ENCODE data around the gene RHOC.

RHOC gene

DNA sequence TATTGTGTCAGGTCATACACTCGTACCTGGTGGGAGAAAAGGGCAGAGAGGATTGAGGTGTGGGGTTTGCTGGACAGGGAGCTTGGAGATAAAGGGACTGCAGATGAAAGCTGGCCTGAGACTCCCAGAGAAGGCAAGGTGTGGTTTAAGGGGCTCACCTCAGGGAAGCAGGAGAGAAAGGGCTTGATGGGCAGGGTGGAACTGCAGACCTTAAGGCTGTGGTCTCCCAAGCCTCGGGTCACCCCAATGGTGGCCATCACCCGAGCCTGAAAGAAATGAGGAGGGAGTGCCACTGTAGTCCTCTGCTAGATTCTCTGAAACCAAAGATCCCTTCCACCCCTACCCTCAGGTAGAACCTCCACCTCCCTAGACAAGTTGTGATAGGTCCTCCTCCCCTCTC lies 3.7 kb upstream of the RHOC start:
- no peak for DNase-seq (ENCODE audit: low read depth)
- TF ChIP-seq, protein P1, sequence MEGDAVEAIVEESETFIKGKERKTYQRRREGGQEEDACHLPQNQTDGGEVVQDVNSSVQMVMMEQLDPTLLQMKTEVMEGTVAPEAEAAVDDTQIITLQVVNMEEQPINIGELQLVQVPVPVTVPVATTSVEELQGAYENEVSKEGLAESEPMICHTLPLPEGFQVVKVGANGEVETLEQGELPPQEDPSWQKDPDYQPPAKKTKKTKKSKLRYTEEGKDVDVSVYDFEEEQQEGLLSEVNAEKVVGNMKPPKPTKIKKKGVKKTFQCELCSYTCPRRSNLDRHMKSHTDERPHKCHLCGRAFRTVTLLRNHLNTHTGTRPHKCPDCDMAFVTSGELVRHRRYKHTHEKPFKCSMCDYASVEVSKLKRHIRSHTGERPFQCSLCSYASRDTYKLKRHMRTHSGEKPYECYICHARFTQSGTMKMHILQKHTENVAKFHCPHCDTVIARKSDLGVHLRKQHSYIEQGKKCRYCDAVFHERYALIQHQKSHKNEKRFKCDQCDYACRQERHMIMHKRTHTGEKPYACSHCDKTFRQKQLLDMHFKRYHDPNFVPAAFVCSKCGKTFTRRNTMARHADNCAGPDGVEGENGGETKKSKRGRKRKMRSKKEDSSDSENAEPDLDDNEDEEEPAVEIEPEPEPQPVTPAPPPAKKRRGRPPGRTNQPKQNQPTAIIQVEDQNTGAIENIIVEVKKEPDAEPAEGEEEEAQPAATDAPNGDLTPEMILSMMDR (IDR thresholded peaks at IDR 0.05; ENCODE audit: low read depth, low read length) = no peak
- TF ChIP-seq MYC (IDR thresholded peaks at IDR 0.05; ENCODE audit: low read depth, low read length) = no peak
- no peak for TF ChIP-seq POLR2A (IDR thresholded peaks at IDR 0.05; ENCODE audit: extremely low read depth, insufficient read length)
- no peak for TF ChIP-seq MAX (IDR thresholded peaks at IDR 0.05; ENCODE audit: low read depth, low read length)
- H3K4me3 ChIP-seq (ENCODE audit: low read depth, low read length) = no peak overlapping the region

DNA sequence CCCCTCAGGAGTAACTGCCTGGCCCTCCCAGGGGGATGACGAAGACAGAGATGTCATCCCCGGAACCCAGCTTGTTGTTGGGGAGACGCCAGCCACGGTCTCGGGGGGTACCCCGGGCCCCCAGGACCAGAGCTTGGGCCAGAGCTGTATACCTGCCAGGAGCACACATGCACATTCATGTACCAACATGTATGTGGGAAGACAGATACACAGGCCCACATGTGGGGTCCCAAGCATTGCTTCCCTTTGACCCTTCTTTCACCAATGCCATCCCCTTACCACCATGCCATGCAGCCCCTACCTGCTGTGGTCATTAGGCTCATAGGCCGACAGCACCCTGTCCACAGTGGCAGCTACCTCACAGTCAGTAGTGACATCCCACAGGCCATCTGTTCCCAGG lies 3.2 kb upstream of the RHOC start:
- no peak overlapping the region for H3K4me3 ChIP-seq (ENCODE audit: low read depth, low read length)
- no peak for TF ChIP-seq MAX (IDR thresholded peaks at IDR 0.05; ENCODE audit: low read depth, low read length)
- no peak for TF ChIP-seq MYC (IDR thresholded peaks at IDR 0.05; ENCODE audit: low read depth, low read length)
- no peak for TF ChIP-seq POLR2A (IDR thresholded peaks at IDR 0.05; ENCODE audit: extremely low read depth, insufficient read length)
- TF ChIP-seq, protein P1 (IDR thresholded peaks at IDR 0.05; ENCODE audit: low read depth, low read length) = no peak
- no peak for DNase-seq (ENCODE audit: low read depth)

DNA sequence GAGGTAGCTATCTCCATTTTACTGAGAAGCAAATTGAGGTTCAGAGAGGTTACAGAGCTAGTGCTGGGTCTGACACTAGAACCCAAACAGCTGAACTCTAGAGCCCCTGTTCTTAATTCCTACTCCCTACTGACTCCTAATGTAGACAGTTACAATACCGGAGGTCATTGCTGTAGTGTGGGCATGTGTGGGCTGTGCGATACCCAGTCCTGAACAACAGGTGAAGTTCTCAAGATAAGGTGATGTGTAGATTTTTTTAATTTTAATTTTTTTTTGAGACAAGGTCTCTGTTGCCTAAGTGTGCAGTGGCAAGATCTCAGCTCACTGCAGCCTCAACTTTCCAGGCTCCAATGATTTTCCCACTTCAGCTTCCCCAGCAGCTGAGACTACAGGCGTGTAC lies 1.6 kb upstream of the RHOC start:
- DNase-seq (ENCODE audit: low read depth) = no peak
- no peak overlapping the region for H3K4me3 ChIP-seq (ENCODE audit: low read depth, low read length)
- TF ChIP-seq MYC (IDR thresholded peaks at IDR 0.05; ENCODE audit: low read depth, low read length) = no peak
- no peak for TF ChIP-seq POLR2A (IDR thresholded peaks at IDR 0.05; ENCODE audit: extremely low read depth, insufficient read length)
- TF ChIP-seq, protein P1 (IDR thresholded peaks at IDR 0.05; ENCODE audit: low read depth, low read length) = no peak
- TF ChIP-seq MAX (IDR thresholded peaks at IDR 0.05; ENCODE audit: low read depth, low read length) = no peak

DNA sequence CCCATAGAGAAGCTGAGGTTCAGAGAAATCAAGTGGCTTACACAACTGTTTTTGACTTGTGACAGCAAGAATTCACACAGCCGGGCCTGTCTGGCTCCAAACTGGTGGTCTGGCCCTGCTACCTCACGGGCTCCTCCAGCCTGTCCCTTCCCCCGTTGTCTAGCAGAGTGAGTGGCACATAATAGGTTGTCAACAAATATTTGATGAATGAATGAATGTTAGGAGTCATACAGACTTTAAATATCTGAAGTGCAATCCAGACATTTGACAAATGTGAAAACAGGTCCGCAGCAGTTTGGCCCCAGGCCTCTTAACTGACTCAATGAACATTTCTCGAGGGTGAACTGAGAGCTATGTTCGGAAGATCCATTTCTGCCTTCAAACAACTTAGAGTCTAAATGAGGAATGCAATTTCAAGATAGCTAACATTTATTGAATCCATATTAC lies 1.1 kb upstream of the RHOC start:
- TF ChIP-seq POLR2A (IDR thresholded peaks at IDR 0.05; ENCODE audit: extremely low read depth, insufficient read length) = no peak
- TF ChIP-seq, protein P1 (IDR thresholded peaks at IDR 0.05; ENCODE audit: low read depth, low read length) = no peak
- TF ChIP-seq MAX (IDR thresholded peaks at IDR 0.05; ENCODE audit: low read depth, low read length) = no peak
- no peak for TF ChIP-seq MYC (IDR thresholded peaks at IDR 0.05; ENCODE audit: low read depth, low read length)
- H3K4me3 ChIP-seq (ENCODE audit: low read depth, low read length) = no peak overlapping the region
- no peak for DNase-seq (ENCODE audit: low read depth)

DNA sequence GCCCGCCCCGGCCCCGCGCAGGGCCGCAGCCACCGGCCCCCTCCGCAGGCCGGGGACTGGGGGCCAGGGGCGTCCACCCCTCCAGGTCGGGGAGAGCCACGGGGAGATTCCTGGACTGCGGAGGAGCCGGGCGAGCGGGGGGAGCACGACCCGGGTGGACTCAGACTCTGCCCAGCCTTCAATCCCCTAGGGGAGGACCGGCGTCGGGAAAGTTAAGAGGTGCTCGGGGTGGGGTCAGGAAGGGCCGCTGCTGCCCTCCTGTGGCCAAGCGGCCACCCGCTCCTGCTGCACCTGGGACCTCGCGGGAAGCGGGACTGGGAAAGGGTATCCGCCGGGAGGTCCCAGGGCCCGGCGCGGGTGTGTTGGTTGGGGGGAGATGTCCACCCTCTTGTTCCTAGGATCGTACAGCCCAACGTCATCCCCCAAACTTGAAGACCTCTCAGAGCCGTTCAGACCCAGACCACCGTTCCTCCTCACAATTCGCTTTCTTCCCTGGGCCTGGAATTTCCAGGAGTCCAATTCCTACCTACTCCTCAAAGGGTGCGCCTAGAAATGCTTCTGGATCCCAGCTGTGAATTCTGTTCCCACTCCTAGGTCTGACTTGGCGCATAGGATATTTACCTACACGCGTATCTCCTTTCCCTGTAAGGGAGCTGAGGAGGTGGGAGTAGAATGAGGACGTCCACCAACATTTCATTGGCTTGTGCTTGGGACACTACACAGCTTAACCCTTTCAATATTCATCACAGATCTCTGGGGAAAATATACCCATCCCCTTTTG lies 484 bp upstream of the RHOC start:
- peak; percentile 87 for DNase-seq (ENCODE audit: low read depth)
- TF ChIP-seq MAX (IDR thresholded peaks at IDR 0.05; ENCODE audit: low read depth, low read length) (no peak), MYC (IDR thresholded peaks at IDR 0.05; ENCODE audit: low read depth, low read length) (no peak), POLR2A (IDR thresholded peaks at IDR 0.05; ENCODE audit: extremely low read depth, insufficient read length) (no peak)
- TF ChIP-seq, protein P1 (IDR thresholded peaks at IDR 0.05; ENCODE audit: low read depth, low read length) = peak; percentile 85

More for the DNA sequence above, 484 bp upstream of the RHOC start:
- H3K4me3 ChIP-seq (ENCODE audit: low read depth, low read length) = peak overlapping the region; percentile 48

Measured in NB4 (cell line).